ENCODE results near the gene BMERB1.

BMERB1 gene

GRCh38 chr16:15620611-15621195 is 186.3 kb downstream of the BMERB1 start:
- no peak for DNase-seq

DNA sequence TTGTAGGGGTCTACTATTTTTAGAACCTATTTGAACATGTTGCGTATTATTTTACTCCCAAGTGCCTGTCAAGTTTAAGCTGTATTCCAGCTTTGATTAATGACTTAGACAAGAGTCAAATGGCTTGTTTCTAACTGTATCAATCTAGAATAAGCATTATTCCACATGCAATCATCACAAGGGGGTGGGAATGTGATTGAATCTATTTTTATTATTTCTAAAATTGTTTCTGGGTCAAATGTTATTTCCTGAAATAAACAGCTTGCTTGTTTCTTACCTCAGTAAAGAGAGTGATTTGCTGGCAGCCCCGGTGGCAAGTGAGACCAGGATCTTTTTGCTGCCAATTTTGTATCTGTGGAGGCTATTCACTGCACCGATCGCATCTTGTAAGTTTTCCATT is 187.1 kb downstream of the BMERB1 start:
- no peak for DNase-seq

- no peak for DNase-seq
Measured at GRCh38 chr16:15621889-15622288, 187.5 kb downstream of the BMERB1 start.

DNA sequence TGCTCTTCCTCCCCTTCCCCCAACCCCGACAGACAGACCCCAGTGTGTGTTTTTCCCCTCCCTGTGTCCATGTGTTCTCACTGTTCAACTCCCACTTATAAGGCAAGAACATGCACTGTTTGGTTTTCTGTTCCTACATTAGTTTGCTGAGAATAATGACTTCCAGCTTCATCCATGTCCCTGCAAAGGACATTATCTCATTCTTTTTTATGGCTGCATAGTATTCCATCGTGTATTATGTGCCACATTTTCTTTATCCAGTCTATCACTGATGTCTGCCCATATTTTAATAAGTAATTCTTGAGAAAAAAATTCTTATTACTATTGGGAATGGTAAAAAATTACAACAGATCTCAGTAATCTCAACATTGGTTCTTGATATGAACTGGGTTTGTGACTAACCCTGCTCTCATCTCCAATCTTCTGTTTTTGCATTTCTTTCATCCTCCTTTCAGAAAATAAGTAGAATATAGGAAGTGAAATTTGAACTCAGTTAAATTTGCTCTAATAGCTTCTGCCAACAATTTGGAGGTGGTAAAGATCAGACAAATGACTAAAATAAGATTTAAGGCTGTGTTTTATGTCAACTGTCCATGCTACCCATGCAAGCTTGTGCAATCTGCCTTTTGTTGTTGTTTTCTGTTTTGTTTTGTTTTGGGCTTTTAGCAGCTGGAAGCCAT is 197.5 kb downstream of the BMERB1 start:
- DNase-seq, result no peak

DNA sequence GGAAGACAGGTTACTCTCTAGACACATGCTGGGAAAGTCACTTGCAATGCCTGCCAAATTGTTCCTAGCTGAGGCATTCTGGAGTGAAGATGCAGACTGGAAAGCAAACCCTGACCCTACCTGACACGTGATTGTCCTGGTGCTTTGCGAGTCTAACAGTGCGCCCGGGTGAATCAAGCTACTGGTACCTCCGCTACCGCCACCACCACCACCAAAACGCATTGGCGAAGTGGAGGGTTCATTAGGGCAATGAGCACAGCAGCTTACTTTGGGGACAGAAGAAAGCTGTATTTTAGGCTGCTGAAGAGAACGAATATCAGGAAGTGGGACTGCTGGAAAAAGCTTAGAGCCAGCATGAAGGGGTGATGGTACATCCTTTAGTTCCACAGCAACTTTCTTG is 201.5 kb downstream of the BMERB1 start:
- no peak for DNase-seq

DNA sequence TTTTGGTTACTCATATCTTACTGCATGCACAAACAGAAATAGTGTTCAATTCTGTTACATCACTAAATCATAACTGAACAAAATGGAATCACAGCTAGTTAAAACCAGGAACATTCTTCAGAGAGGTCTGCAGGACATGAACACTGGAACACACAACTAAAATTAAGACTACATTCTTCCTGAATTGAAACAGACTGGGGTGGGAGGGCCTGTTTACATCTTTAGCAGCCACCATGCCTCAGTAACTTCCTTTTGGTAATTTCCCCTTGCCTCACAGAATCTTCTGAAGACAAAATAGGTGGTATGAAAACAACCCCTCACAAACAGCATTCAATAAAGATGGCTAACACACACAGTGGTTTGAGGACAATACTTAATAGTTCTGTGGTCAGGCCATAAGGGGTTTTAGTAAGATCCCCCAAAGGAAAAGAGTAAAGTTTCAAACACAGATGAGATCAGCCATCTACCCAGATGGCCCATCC is 202.0 kb downstream of the BMERB1 start:
- no peak for DNase-seq

Measured in NCI-H1694 (cell line).